Transverse colon (tissue), 4 donors: Measurements from ENCODE around the gene CCR5AS.
"Not testable (repeated sequence)": the region's sequence is repeated elsewhere in the genome, so short reads cannot be mapped to it uniquely, and the experiment has no call there.

Experiments used
- DNase-seq: peaks from one replicate; pipeline ENCODE4 v3.0.0-alpha.2; 2019
- H3K27ac ChIP-seq, 4 donors: fragments of 200-600 bp; sonication (generic); 2 replicates each; pipeline ENCODE4 v1.5.1; 2016 to 2018; ENCODE audit warnings: inconsistent platforms in 4 of 4
- H3K27me3 ChIP-seq: fragments of 200-600 bp; sonication (generic); 2 replicates; pipeline ENCODE4 v1.5.1; 2017; ENCODE audit warnings: inconsistent platforms
- H3K36me3 ChIP-seq, 4 donors: fragments of 200-600 bp; sonication (generic); 2 replicates each; pipeline ENCODE4 v1.5.1; 2017 to 2019; ENCODE audit warnings: inconsistent platforms in 4 of 4
- H3K4me1 ChIP-seq, 4 donors: fragments of 200-600 bp; sonication (generic); 2 replicates each; pipeline ENCODE4 v1.5.1; 2017 to 2020; ENCODE audit warnings: inconsistent platforms in 4 of 4
- H3K4me3 ChIP-seq, 4 donors: fragments of 200-600 bp; sonication (generic); 1 replicate in 1 of 4; 2 replicates in 3 of 4; pipeline versions ENCODE4 v1.5.1 to v1.6.1; 2017 to 2019; ENCODE audit warnings: inconsistent platforms in 4 of 4
- H3K9me3 ChIP-seq, 2 donors: fragments of 200-600 bp; sonication (generic); 2 replicates each; pipeline ENCODE4 v1.5.1; 2017 to 2019; ENCODE audit warnings: inconsistent platforms in 2 of 2
- CTCF ChIP-seq, 5 experiments: fragments of 200-600 bp in 3 of 5; fragments of 450-650 bp in 2 of 5; sonication (generic) in 3 of 5; IDR thresholded peaks; 1 replicate in 2 of 5; 2 replicates in 3 of 5; pipeline ENCODE4 v1.5.1; 2016 to 2017; ENCODE audit warnings: antibody characterized with exemption in 5 of 5, inconsistent platforms in 3 of 5, mild to moderate bottlenecking in 2 of 5, moderate library complexity in 1 of 5
- EP300 ChIP-seq: sonication (generic); formaldehyde crosslinking; IDR thresholded peaks from one replicate; pipeline ENCODE4 v1.6.1; 2017; ENCODE audit warnings: antibody characterized with exemption, low read depth
- POLR2A ChIP-seq: fragments of 450-650 bp; IDR thresholded peaks from one replicate; pipeline ENCODE4 v1.6.1; 2016; ENCODE audit warnings: antibody characterized with exemption, mild to moderate bottlenecking, moderate library complexity
- POLR2AphosphoS5 ChIP-seq, 3 donors: sonication (generic); formaldehyde crosslinking; IDR thresholded peaks; one replicate each; pipeline ENCODE4 v1.6.1; 2016; ENCODE audit warnings: antibody characterized with exemption in 3 of 3
- WGBS, 2 donors: methylation state at CpG; one replicate each; pipeline ENCODE4 v1.1.5; 2018; ENCODE audit warnings: low coverage in 1 of 2; 5-methylcytosine and 5-hydroxymethylcytosine counted together
- in situ Hi-C, 4 donors: fragments of 200-750 bp; cut with MboI; loops; one replicate each; pipeline versions ENCODE4 v1.15.0 to v1.15.1; 2017; ENCODE audit warnings: low sequenced_read_pairs in 3 of 4, low pct_ligation_motif_present in 1 of 4, low pct_unique_long_range_greater_than_20kb in 1 of 4
- intact Hi-C: fragments of 100-400 bp; cut with DNase I; formaldehyde crosslinking; loops from one replicate; pipeline ENCODE4 v1.15.1; 2023; ENCODE audit warnings: low total_unique reads

The CCR5AS gene

DNA sequence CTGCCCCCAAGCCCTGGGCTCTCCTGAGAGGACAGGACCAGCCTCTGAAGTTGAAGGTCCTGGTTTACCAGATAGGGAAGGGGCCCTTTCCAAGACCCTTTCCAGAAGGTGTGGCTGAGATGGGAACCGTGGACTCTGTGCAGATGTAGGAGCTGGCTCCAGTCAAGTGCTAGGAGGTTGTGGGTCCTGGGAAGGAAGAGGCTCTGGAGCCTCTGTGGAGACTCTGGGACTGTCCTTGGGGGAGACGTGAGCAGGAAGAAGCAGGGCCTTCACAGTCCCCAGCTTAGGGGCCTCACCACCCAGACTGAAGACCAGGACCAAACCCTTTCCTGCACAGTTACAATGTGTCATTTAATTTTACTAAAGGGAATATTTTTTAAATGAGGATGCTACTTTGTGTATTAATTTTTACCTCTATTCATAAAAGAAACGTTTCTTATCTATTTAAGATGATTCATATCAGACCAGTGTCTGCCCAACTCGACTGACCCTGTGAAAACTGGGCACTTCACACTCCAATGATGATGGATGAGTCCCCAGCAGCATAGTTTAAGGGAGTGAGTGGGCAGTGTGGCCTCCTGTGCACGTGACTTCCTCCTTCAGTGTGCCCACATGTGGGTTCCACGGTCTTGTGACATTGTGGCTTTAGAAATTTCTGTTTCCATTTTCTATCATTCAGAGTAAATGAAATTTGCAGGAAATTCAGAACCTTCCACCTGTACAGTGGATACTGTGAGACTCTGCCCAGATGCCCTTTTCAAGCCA is 10.9 kb downstream of the CCR5AS start:
- Histone ChIP-seq H3K36me3 (no peaks in the 10 kb centered on the region), H3K27ac (no peak overlapping the region), H3K27me3 (no peaks in the 10 kb centered on the region), H3K4me3 (no peak overlapping the region), H3K4me1 (no peaks in the 10 kb centered on the region), H3K9me3 (no peaks in the 10 kb centered on the region)
- no peak for DNase-seq
- intact Hi-C loops, result no loop called here
- in situ Hi-C loops, result loop anchor here in 1 of 4 donors (25.0 kb wide), 1 partner anchor 459 kb away; the partner anchor contains the start of gene CXCR6
- WGBS, 2 donors, result 46 to 67% methylated on average over 4 to 6 of the region's 6 CpGs
- TF ChIP-seq POLR2A (no peak), EP300 (no peak), CTCF (IDR thresholded peaks at IDR 0.05) (no peak), POLR2AphosphoS5 (IDR thresholded peaks at IDR 0.05) (no peak)

- H3K27me3 ChIP-seq, result no peaks in the 10 kb centered on the region
- 78% methylated on average over 6 of the region's 6 CpGs; no CpG with 5 or more reads in 1 of the 2 donors for WGBS, 2 donors
- H3K9me3 ChIP-seq, result no peaks in the 10 kb centered on the region
- intact Hi-C loops (no loop called here), in situ Hi-C loops (loop anchor here in 1 of 4 donors (25.0 kb wide), 1 partner anchor 458 kb away; the partner anchor contains the start of gene CXCR6)
- H3K36me3 ChIP-seq, result no peaks in the 10 kb centered on the region
- DNase-seq, result no peak
- H3K4me3 ChIP-seq, result no peak overlapping the region
- H3K27ac ChIP-seq, result no peak overlapping the region
- no peaks in the 10 kb centered on the region for H3K4me1 ChIP-seq
- TF ChIP-seq POLR2AphosphoS5 (IDR thresholded peaks at IDR 0.05) (no peak), CTCF (IDR thresholded peaks at IDR 0.05) (no peak), EP300 (no peak), POLR2A (no peak)
Observed at GRCh38 chr3:46395210-46395661, 11.6 kb downstream of the CCR5AS start.

- no peaks in the 10 kb centered on the region for H3K27me3 ChIP-seq
- DNase-seq, result no peak
- in situ Hi-C loops (loop anchor here in 1 of 4 donors (25.0 kb wide), 1 partner anchor 456 kb away; the partner anchor contains the start of gene CXCR6), intact Hi-C loops (no loop called here)
- H3K4me3 ChIP-seq, result no peak overlapping the region
- no peaks in the 10 kb centered on the region for H3K9me3 ChIP-seq
- no peak for TF ChIP-seq EP300
- TF ChIP-seq POLR2AphosphoS5 (IDR thresholded peaks at IDR 0.05), result no peak
- no peak for TF ChIP-seq POLR2A
- TF ChIP-seq CTCF (IDR thresholded peaks at IDR 0.05), result no peak
- no peaks in the 10 kb centered on the region for H3K36me3 ChIP-seq
- H3K4me1 ChIP-seq, result no peaks in the 10 kb centered on the region
- 78 to 82% methylated on average over 5 to 8 of the region's 8 CpGs for WGBS, 2 donors
- no peak overlapping the region for H3K27ac ChIP-seq
Observed at GRCh38 chr3:46393554-46394434, 13.1 kb downstream of the CCR5AS start.

DNA sequence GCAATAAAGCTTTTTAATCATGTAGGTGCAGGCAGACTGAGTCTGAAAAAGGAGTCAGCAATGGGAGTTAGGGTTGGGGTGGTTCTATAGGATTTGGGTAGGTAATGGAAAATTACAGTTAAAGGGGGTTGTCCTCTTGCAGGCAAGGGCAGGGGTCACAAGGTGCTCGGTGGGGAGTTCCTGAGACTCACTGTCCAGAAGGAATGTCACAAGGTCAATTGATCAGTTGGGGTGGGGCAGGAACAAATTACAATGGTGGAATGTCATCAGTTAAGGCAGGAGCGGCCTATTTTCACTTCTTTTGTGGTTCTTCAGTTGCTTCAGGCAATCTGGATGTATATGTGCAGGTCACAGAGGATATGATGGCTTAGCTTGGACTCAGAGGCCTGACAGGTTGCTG is 13.9 kb downstream of the CCR5AS start:
- in situ Hi-C loops, result loop anchor here in 1 of 4 donors (25.0 kb wide), 1 partner anchor 456 kb away; the partner anchor contains the start of gene CXCR6

GRCh38 chr3:46391526-46391925 is 15.3 kb downstream of the CCR5AS start:
- H3K27me3 ChIP-seq, H3K27ac ChIP-seq, H3K36me3 ChIP-seq, H3K4me3 ChIP-seq, intact Hi-C loops, H3K4me1 ChIP-seq, H3K9me3 ChIP-seq, DNase-seq: not testable (repeated sequence)
- in situ Hi-C loops, result loop anchor here in 1 of 4 donors (25.0 kb wide), 1 partner anchor 454 kb away; the partner anchor contains the start of gene CXCR6
- 86 to 100% methylated on average over 3 to 5 of the region's 5 CpGs for WGBS, 2 donors

More for the DNA sequence above, 13.9 kb downstream of the CCR5AS start:
- no peak overlapping the region for H3K27ac ChIP-seq
- no peak for DNase-seq
- TF ChIP-seq EP300 (no peak), POLR2A (no peak), CTCF (IDR thresholded peaks at IDR 0.05) (no peak), POLR2AphosphoS5 (IDR thresholded peaks at IDR 0.05) (no peak)
- 70% methylated on average over 2 of the region's 2 CpGs; no CpG with 5 or more reads in 1 of the 2 donors for WGBS, 2 donors
- no peaks in the 10 kb centered on the region for H3K4me1 ChIP-seq
- H3K4me3 ChIP-seq, result no peak overlapping the region
- no peaks in the 10 kb centered on the region for H3K9me3 ChIP-seq
- H3K36me3 ChIP-seq, result no peaks in the 10 kb centered on the region
- intact Hi-C loops, result no loop called here
- H3K27me3 ChIP-seq, result no peaks in the 10 kb centered on the region
